ENCODE data around the gene RRP36. TPM values are rescaled to one million over a fixed set of nuclear protein-coding genes. Genes with fewer than 3 reads are reported as not detected.

Gene RRP36
- total RNA-seq, 1 donor from 2014 or later: 24.8 TPM

- H3K4me1 ChIP-seq: no peaks in the 10 kb centered on the region
- H3K27me3 ChIP-seq (ENCODE audit: low read depth): no peaks in the 10 kb centered on the region
- no peak for TF ChIP-seq CTCF (IDR thresholded peaks at IDR 0.05; ENCODE audit: borderline replicate concordance)
- peaks cover 25% of the 10 kb centered on the region for H3K36me3 ChIP-seq
- no peak for DNase-seq
- no peak overlapping the region for H3K4me3 ChIP-seq
- H3K27ac ChIP-seq (replicated peaks): no peak overlapping the region
- intact Hi-C loops (cut with micrococcal nuclease): no loop called here
- H3K9me3 ChIP-seq (replicated peaks): no peaks in the 10 kb centered on the region
Measured at GRCh38 chr6:43001843-43002242, 19.6 kb upstream of the RRP36 start.

- TF ChIP-seq CTCF (IDR thresholded peaks at IDR 0.05; ENCODE audit: borderline replicate concordance): no peak
- Histone ChIP-seq H3K4me1 (peaks cover 6% of the 10 kb centered on the region), H3K9me3 (replicated peaks) (no peaks in the 10 kb centered on the region), H3K27ac (replicated peaks) (no peak overlapping the region), H3K4me3 (no peak overlapping the region), H3K36me3 (peaks cover 61% of the 10 kb centered on the region), H3K27me3 (ENCODE audit: low read depth) (no peaks in the 10 kb centered on the region)
- intact Hi-C loops (cut with micrococcal nuclease): no loop called here
- no peak for DNase-seq
Measured at GRCh38 chr6:43005844-43006243, 15.6 kb upstream of the RRP36 start.

GRCh38 chr6:43006251-43006650 is 15.2 kb upstream of the RRP36 start:
- intact Hi-C loops (cut with micrococcal nuclease): no loop called here
- Histone ChIP-seq H3K4me1 (peaks cover 6% of the 10 kb centered on the region), H3K4me3 (no peak overlapping the region), H3K27ac (replicated peaks) (no peak overlapping the region), H3K27me3 (ENCODE audit: low read depth) (no peaks in the 10 kb centered on the region), H3K9me3 (replicated peaks) (no peaks in the 10 kb centered on the region), H3K36me3 (peaks cover 63% of the 10 kb centered on the region)
- DNase-seq: no peak
- TF ChIP-seq CTCF (IDR thresholded peaks at IDR 0.05; ENCODE audit: borderline replicate concordance): no peak

- Histone ChIP-seq H3K4me1 (peaks cover 6% of the 10 kb centered on the region), H3K27ac (replicated peaks) (no peak overlapping the region), H3K36me3 (peaks cover 72% of the 10 kb centered on the region), H3K27me3 (ENCODE audit: low read depth) (no peaks in the 10 kb centered on the region), H3K9me3 (replicated peaks) (no peaks in the 10 kb centered on the region), H3K4me3 (no peak overlapping the region)
- DNase-seq: no peak
- TF ChIP-seq CTCF (IDR thresholded peaks at IDR 0.05; ENCODE audit: borderline replicate concordance): no peak
- intact Hi-C loops (cut with micrococcal nuclease): no loop called here
Measured at GRCh38 chr6:43007126-43007525, 14.3 kb upstream of the RRP36 start.

GRCh38 chr6:43009124-43009523 is 12.3 kb upstream of the RRP36 start:
- H3K27ac ChIP-seq (replicated peaks): peak overlapping the region; percentile 49
- H3K4me3 ChIP-seq: no peak overlapping the region
- peak; percentile 66 for TF ChIP-seq CTCF (IDR thresholded peaks at IDR 0.05; ENCODE audit: borderline replicate concordance)
- H3K36me3 ChIP-seq: peaks cover 59% of the 10 kb centered on the region
- intact Hi-C loops (cut with micrococcal nuclease): no loop called here
- peak; percentile 59 for DNase-seq
- H3K27me3 ChIP-seq (ENCODE audit: low read depth): no peaks in the 10 kb centered on the region
- no peaks in the 10 kb centered on the region for H3K9me3 ChIP-seq (replicated peaks)
- peaks cover 20% of the 10 kb centered on the region for H3K4me1 ChIP-seq

- no peaks in the 10 kb centered on the region for H3K27me3 ChIP-seq (ENCODE audit: low read depth)
- peaks cover 41% of the 10 kb centered on the region for H3K4me1 ChIP-seq
- H3K27ac ChIP-seq (replicated peaks): no peak overlapping the region
- H3K9me3 ChIP-seq (replicated peaks): no peaks in the 10 kb centered on the region
- no peak for DNase-seq
- TF ChIP-seq CTCF (IDR thresholded peaks at IDR 0.05; ENCODE audit: borderline replicate concordance): no peak
- H3K4me3 ChIP-seq: no peak overlapping the region
- intact Hi-C loops (cut with micrococcal nuclease): no loop called here
- H3K36me3 ChIP-seq: peaks cover 56% of the 10 kb centered on the region
Measured at GRCh38 chr6:43011207-43011606, 10.2 kb upstream of the RRP36 start.

All from left ventricle myocardium inferior (tissue), 1 donor.